Measurements from ENCODE around the gene CAMK1G. TPM values are rescaled to one million over a fixed set of nuclear protein-coding genes. Genes with fewer than 3 reads are reported as not detected.

CAMK1G gene
- total RNA-seq, 1 donor from 2014 or later, result 2.4 TPM

- no peak for DNase-seq (ENCODE audit: low spot score, unreplicated experiment)
- H3K9me3 Mint-ChIP-seq (ENCODE audit: low read depth), result no peaks in the 10 kb centered on the region
- peaks cover 4% of the 10 kb centered on the region for H3K4me1 Mint-ChIP-seq (ENCODE audit: low read depth)
- peaks cover 7% of the 10 kb centered on the region for H3K27me3 Mint-ChIP-seq
- peaks cover 3% of the 10 kb centered on the region for H3K36me3 Mint-ChIP-seq (ENCODE audit: insufficient read depth)
- TF ChIP-seq, protein P1, sequence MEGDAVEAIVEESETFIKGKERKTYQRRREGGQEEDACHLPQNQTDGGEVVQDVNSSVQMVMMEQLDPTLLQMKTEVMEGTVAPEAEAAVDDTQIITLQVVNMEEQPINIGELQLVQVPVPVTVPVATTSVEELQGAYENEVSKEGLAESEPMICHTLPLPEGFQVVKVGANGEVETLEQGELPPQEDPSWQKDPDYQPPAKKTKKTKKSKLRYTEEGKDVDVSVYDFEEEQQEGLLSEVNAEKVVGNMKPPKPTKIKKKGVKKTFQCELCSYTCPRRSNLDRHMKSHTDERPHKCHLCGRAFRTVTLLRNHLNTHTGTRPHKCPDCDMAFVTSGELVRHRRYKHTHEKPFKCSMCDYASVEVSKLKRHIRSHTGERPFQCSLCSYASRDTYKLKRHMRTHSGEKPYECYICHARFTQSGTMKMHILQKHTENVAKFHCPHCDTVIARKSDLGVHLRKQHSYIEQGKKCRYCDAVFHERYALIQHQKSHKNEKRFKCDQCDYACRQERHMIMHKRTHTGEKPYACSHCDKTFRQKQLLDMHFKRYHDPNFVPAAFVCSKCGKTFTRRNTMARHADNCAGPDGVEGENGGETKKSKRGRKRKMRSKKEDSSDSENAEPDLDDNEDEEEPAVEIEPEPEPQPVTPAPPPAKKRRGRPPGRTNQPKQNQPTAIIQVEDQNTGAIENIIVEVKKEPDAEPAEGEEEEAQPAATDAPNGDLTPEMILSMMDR (IDR thresholded peaks at IDR 0.05; ENCODE audit: unreplicated experiment), result no peak
- no peak overlapping the region for H3K4me3 Mint-ChIP-seq (ENCODE audit: low read depth)
- no peak overlapping the region for H3K27ac Mint-ChIP-seq
Measured at GRCh38 chr1:209642816-209643215, 59.3 kb downstream of the CAMK1G start.

GRCh38 chr1:209643285-209644020, 59.9 kb downstream of the CAMK1G start:
- no peak for DNase-seq (ENCODE audit: low spot score, unreplicated experiment)
- Mint-ChIP-seq H3K36me3 (ENCODE audit: insufficient read depth) (peaks cover 3% of the 10 kb centered on the region), H3K4me3 (ENCODE audit: low read depth) (no peak overlapping the region), H3K4me1 (ENCODE audit: low read depth) (peaks cover 4% of the 10 kb centered on the region), H3K27me3 (peaks cover 6% of the 10 kb centered on the region), H3K9me3 (ENCODE audit: low read depth) (no peaks in the 10 kb centered on the region), H3K27ac (no peak overlapping the region)
- TF ChIP-seq, protein P1 (IDR thresholded peaks at IDR 0.05; ENCODE audit: unreplicated experiment), result no peak

- DNase-seq (ENCODE audit: low spot score, unreplicated experiment), result no peak
- Mint-ChIP-seq H3K4me1 (ENCODE audit: low read depth) (peaks cover 5% of the 10 kb centered on the region), H3K27ac (no peak overlapping the region), H3K36me3 (ENCODE audit: insufficient read depth) (peaks cover 3% of the 10 kb centered on the region), H3K9me3 (ENCODE audit: low read depth) (no peaks in the 10 kb centered on the region), H3K4me3 (ENCODE audit: low read depth) (no peak overlapping the region), H3K27me3 (peaks cover 10% of the 10 kb centered on the region)
- TF ChIP-seq, protein P1 (IDR thresholded peaks at IDR 0.05; ENCODE audit: unreplicated experiment), result no peak
Measured at GRCh38 chr1:209645574-209646452, 62.3 kb downstream of the CAMK1G start.

DNA sequence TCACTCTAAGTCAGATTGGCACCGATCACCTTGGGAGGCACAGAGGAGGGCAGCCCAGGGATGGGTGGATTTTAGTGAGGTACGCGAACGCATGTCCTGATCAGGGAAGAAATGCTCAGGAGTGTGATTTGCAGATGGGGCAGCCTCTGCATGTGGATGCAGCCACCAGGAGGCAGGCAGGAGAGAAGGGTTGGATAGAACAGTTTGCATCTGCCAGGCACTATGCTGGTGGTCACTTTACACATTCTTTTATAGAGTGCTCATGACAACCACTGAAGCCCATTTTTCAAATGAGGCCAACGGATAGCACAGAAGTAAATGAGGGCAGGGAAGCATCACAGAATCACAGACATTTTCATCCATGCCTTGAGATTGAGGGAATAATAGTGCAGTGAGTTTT, 63.0 kb downstream of the CAMK1G start:
- peaks cover 3% of the 10 kb centered on the region for H3K36me3 Mint-ChIP-seq (ENCODE audit: insufficient read depth)
- H3K9me3 Mint-ChIP-seq (ENCODE audit: low read depth), result no peaks in the 10 kb centered on the region
- H3K27me3 Mint-ChIP-seq, result peaks cover 10% of the 10 kb centered on the region
- no peak overlapping the region for H3K27ac Mint-ChIP-seq
- no peak overlapping the region for H3K4me3 Mint-ChIP-seq (ENCODE audit: low read depth)
- TF ChIP-seq, protein P1 (IDR thresholded peaks at IDR 0.05; ENCODE audit: unreplicated experiment), result peak; percentile 10
- H3K4me1 Mint-ChIP-seq (ENCODE audit: low read depth), result peaks cover 8% of the 10 kb centered on the region
- DNase-seq (ENCODE audit: low spot score, unreplicated experiment), result no peak

DNA sequence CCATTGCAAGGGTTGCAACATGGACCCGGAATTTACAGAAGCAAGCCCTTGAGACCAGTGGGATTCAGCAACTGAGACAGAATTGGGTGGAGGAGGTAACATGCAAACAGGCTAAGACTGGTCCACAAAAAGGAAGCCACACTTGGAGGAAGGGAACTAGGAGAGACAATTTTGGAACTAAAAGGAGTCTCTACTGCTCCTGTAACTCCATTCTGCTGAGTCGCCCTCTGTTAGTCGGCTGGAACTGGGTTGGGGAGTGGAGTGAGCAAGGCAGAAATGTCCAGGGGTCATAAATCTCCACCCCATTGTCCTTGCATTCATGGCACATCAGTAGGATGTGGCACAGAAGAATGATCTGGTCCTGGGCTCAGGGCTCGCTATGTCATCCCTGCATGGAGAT, 63.6 kb downstream of the CAMK1G start:
- DNase-seq (ENCODE audit: low spot score, unreplicated experiment), result no peak
- Mint-ChIP-seq H3K27me3 (peaks cover 10% of the 10 kb centered on the region), H3K36me3 (ENCODE audit: insufficient read depth) (peaks cover 3% of the 10 kb centered on the region), H3K4me3 (ENCODE audit: low read depth) (no peak overlapping the region), H3K9me3 (ENCODE audit: low read depth) (no peaks in the 10 kb centered on the region), H3K27ac (no peak overlapping the region), H3K4me1 (ENCODE audit: low read depth) (peaks cover 12% of the 10 kb centered on the region)
- TF ChIP-seq, protein P1 (IDR thresholded peaks at IDR 0.05; ENCODE audit: unreplicated experiment), result no peak
